HG02840 (cell line): Measurements from ENCODE around the gene DENND1A.

Source experiments
- ATAC-seq: cut with Tn5 transposase; IDR thresholded peaks from one replicate; pipeline ENCODE4 v1.9.1; 2021; ENCODE audit warnings: mild to moderate bottlenecking, moderate library complexity, moderate number of reproducible peaks; ENCODE audit not compliant: unreplicated experiment, low FRiP score

DENND1A gene

DNA sequence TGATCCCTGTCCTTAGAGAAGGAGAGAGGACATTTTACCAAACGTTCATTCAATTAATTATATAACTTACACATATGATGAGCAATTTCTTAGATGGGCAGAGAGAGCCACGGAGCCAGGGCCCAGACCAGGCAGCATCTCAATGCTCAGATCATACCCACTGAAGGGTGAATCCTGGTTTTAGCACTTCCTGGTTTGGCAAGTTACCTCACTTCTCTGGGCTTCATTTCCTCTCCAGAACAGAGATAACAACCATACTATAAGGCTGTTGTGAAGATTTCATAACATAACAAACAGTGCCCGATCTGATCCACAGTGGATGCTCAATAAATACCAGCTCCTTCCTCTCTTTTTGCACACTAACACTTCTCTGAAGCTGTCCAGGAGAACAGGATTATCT, 271.1 kb downstream of the DENND1A start:
- ATAC-seq: no peak

DNA sequence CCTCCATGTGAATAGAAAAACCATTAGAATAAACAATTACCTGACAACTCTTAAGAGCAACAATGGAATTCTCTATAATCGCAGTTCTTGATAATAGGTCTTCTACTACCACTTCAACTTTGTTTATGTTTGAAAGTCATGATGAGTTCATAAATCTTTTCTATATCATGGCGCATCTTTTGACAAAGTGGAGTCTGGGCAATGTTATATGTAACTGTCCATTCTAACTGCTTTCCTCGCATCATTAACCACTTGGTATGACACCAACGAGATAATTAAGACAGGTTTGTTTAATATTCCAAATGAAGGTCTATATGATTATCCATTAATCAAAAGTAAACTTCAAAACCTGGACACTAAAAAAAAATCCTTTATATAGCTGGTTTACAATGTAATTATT, 272.0 kb downstream of the DENND1A start:
- no peak for ATAC-seq

DNA sequence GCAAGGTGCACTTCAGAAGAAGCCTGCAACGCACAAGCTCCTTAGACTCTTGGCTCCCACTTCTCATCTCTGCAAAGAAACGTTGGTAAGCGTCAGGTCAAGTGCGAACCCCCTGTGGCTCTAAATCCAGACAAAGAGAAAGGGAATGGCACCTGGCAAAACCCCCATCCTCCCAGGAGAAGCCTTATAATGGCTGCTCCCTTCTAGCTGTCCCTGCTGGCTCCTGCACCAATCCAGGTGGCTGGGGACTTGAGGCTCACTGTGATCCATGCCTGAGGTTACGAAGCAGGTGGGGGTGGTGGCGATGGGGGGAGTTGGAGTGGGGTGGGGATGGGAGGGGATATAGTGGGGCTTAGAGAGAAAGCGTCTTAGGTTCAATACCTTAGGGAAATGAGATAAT, 272.8 kb downstream of the DENND1A start:
- ATAC-seq: no peak

DNA sequence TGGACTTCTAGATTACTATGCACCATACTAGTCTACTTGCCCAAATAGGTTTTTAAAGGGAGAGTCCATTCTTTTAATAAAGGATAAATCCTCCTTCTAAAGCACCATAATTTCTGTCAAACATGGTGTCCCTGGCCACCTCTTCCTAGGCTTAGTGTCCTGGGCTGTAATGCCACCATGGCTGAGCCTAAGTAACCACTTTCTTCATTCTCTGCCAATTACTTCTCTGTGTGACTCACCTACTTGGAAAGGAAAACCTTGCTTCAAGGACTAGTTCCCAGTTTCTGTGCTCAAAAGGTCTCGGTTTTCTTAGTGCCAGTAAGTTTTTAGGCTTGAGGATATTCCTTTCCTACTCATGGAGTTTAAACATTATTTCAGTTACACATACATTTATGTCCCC, 273.4 kb downstream of the DENND1A start:
- ATAC-seq: no peak

- ATAC-seq: no peak
Observed at GRCh38 chr9:123655681-123656423, 274.1 kb downstream of the DENND1A start.

DNA sequence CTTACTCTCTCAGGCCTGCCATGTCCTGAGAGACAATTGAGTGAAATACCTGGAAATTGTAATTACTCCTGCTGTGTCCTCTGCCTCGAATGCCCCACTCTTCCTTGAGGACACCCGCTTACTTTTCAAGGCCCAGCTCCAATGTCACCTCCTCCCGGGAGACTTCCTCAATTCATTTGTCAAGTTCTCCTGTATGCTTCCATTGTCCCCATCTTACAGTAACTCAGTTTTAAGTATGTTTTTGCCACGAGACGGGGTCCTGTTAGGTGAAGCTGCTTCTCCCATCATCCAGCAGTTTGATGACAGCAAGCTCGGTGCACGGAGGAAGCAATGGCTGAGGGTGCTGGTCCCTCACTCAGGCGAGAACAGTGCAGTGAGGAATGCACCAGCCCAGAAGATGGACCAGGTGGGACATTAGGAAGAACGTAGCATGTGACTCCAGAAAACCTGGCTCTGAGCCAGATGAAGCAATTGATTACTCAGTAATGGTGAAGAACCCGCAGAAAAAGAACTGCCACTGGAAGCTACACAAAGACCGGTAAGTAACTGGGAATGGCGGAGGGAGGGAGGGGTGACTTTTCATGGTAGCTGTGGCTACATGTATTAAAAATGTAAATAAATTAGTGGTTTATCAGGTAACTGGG, 274.8 kb downstream of the DENND1A start:
- ATAC-seq: no peak

DNA sequence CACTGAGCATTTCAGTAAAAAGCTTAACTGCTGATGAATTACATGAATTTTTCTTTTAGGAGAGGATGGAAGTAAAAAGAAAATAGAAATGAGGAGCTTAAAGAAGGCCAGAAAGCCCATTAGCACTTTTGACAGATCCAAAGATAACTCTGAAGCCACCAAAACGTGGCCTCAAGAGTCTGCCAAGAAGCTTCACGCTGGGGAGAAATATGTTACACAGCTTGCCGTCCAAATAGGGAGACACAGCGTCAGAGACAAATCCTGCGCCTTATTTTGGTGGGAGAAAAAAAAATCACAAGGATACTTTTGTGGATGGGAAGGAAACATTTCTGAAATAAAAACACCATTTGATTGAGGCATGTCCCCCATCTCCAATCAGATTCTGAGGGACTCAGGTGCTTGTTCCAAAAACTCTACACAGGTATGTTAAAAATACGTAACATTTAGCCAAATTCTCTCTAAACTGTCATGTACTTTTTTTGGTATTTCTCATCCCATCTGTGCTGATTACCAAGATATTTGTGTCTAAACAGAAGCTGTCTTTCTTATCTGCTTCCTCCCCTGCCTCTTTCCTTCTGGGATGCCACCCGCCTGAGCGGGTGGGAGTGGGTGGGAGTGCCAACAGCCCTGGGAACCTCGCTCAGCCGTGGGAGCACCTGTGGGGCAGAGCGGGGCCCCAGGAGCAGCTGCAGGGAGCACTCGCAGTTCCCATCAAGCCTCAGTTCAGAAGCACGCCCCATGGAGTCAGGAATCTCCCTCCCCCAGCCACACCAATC, 275.5 kb downstream of the DENND1A start:
- no peak for ATAC-seq

GRCh38 chr9:123652416-123652815, 277.5 kb downstream of the DENND1A start:
- ATAC-seq: no peak

- no peak for ATAC-seq
Observed at GRCh38 chr9:123651871-123652270, 278.1 kb downstream of the DENND1A start.

DNA sequence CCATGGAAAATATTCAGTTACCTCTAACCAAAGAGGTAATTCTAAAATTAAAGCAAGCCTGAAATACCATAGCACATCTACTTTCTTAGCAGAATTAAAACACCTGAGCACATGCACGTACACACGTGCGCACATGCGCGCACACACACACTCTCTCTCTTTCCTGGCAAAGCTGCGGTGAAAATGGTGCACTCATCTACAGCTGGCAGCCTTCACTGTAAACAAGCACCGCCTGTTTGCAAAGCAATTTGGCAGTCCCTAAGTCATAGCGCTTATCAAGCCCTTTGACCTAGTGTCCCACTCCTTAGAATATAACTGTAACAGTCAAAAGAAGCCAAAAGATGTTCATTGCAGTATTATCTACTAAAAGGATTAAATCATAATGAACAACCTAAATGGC, 278.7 kb downstream of the DENND1A start:
- ATAC-seq: no peak

GRCh38 chr9:123649909-123650308, 280.0 kb downstream of the DENND1A start:
- ATAC-seq: no peak

DNA sequence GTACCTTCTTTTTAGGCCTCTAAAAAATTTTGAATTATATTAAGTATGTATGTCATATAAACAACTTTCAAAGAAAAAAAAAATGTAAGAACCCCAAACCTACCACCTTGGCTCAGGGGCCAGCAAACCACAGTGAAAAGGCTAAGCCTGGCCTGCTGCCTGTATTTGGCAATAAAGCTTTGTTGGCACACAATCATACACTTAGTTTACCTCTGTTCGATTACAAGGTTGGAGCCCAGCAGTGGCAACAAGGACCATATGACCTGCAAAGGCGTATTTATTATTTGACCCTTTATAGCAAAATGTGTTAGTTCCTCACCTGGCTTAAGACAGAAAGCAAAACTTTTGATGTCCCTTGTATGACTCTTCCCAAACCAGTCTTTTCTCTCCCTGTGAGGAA, 282.8 kb downstream of the DENND1A start:
- no peak for ATAC-seq

DNA sequence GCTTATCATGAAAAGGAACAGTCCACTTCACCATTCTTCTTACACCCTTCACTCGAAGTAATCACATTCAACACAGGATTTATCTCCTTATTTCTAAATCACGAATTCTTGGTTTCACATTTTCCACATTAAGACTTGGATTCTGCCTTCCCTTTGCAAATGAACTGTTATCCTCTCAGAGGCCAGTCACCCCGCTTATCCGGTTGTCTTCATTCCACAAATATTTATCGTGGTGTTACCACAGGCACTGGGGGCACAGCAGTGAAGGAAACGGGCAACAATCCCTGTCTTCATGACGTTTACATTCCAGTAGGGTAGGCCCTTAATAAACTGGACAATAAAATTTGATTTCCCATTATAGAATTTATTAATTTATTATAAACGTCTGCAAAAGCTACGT, 284.2 kb downstream of the DENND1A start:
- ATAC-seq: no peak

DNA sequence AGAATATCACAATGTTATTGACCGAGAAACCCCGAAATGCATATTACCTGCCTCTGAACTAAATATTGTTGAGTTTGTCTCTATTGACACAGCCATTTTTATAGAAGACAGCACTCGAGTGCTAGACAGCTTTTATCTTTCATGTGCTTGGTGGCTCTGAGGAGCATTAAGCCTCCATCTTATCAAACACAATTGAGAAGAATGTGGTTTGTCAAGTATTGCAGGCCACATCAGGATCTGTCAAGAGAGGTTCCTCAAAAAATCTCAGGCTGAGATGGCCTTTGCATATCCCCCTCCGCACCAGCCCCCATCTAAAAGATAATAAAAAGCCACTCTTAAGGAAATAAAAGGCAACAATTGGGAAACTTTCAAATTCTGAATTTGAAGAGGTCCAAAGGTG, 284.8 kb downstream of the DENND1A start:
- no peak for ATAC-seq

GRCh38 chr9:123643518-123643917, 286.4 kb downstream of the DENND1A start:
- ATAC-seq: no peak

DNA sequence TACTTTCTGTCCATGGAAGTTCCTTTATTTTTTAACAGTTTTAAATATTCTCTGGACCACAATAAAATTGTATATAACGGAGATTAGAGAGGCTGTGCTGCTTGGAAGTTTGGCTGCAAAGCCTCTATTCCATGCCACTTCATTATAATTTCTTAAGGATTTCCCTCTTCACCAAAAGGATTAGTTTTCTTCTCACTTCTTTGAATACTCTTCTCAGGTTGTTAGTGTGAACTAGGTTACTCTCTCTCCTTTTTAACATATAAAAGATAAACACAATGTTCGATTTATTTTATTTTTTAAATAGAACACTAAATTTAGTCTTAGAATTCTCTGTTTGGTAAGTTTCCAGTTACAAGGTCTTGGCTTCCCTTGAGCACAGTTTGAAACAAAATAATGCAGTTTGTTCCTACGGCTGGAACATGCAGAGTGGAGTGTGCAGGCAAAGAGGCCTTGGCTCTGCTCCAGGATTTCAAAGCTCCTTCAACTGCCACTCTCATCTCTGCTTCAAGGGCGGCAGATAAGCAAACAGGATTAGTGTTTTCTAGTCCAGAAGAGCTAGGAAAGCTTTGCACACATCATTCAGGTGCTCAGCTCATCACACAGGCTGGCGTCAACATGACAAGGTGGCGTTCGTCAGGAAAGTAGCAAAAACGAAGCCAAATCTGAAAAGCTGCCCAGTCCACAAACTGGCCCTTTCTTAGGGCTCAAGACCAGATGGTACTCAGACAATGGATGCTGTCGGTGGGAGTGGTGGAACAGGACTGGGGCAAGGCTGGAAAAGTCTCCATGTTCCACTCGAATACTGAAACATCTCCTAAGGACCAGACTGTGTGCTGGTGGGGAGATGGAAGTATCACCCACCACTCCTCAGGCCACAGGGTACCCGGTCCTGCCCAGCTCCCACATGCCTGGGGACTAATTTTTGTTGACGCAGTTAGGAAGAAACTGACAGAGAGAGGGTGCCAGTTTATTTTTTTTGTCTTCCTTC, 287.3 kb downstream of the DENND1A start:
- ATAC-seq: no peak

- no peak for ATAC-seq
Observed at GRCh38 chr9:123640792-123641222, 289.1 kb downstream of the DENND1A start.

- no peak for ATAC-seq
Observed at GRCh38 chr9:123639743-123640142, 290.2 kb downstream of the DENND1A start.

- no peak for ATAC-seq
Observed at GRCh38 chr9:123637945-123638634, 291.8 kb downstream of the DENND1A start.

DNA sequence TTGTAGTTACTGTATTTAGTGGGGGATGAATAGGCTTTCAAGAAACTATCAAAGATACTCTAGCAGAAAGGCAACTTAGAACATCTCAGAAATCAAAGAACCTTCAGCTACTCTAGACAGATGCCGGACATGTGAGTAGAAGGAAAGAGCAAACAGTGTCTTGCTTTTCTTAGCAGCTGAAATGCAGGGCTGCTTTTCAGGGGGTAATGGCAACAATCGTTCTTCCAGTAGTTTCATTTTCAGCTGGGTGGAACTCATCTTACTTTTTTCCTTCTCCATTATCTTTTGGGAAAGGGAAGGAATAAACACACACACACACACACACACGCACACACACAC, 292.4 kb downstream of the DENND1A start:
- ATAC-seq: no peak
